HEK293T (cell line): ENCODE data around the gene PYGM.

Source experiments
- CTCF ChIA-PET: fragments of 350-600 bp; formaldehyde crosslinking; extraction: SDS; loops from one replicate; lab custom pipeline; 2021; ENCODE audit warnings: antibody characterized with exemption, inconsistent platforms; lab: Yijun Ruan, JAX
- POLR2A ChIA-PET: fragments of 350-600 bp; formaldehyde crosslinking; extraction: SDS; loops from one replicate; lab custom pipeline; 2020; ENCODE audit warnings: antibody characterized with exemption, inconsistent platforms; lab: Yijun Ruan, JAX
- DNase-seq: peaks from one replicate; pipeline ENCODE4 v3.0.0; 2012; ENCODE audit warnings: mixed read lengths; ENCODE audit errors: extremely low spot score
- ARNT ChIP-seq: fragments of 450-650 bp; IDR thresholded peaks from 2 replicates; pipeline ENCODE4 v1.6.1; 2017; ENCODE audit warnings: mild to moderate bottlenecking
- BHLHE40 ChIP-seq: fragments of 450-650 bp; IDR thresholded peaks from 2 replicates; pipeline ENCODE4 v1.6.1; 2016; ENCODE audit warnings: mild to moderate bottlenecking, moderate library complexity, borderline replicate concordance
- CTBP1 ChIP-seq: fragments of 450-650 bp; IDR thresholded peaks from 2 replicates; pipeline ENCODE4 v1.6.1; 2016; ENCODE audit warnings: borderline replicate concordance
- ELF4 ChIP-seq: fragments of 450-650 bp; IDR thresholded peaks from 2 replicates; pipeline ENCODE4 v1.6.1; 2017; ENCODE audit warnings: antibody characterized with exemption
- FOXA1 ChIP-seq: fragments of 450-650 bp; IDR thresholded peaks from 2 replicates; pipeline ENCODE4 v1.6.1; 2016; ENCODE audit warnings: mild to moderate bottlenecking
- FOXK2 ChIP-seq: fragments of 450-650 bp; IDR thresholded peaks from 2 replicates; pipeline ENCODE4 v1.6.1; 2016; ENCODE audit warnings: mild to moderate bottlenecking
- FOXM1 ChIP-seq: fragments of 450-650 bp; IDR thresholded peaks from 2 replicates; pipeline ENCODE4 v1.6.1; 2017; ENCODE audit warnings: mild to moderate bottlenecking, borderline replicate concordance
- HDGF ChIP-seq: fragments of 450-650 bp; IDR thresholded peaks from 2 replicates; pipeline ENCODE4 v1.6.1; 2017; ENCODE audit warnings: antibody characterized with exemption, borderline replicate concordance
- L3MBTL2 ChIP-seq: fragments of 450-650 bp; conservative IDR thresholded peaks from 2 replicates; pipeline ENCODE4 v1.6.1; 2016; ENCODE audit warnings: mild to moderate bottlenecking
- LEF1 ChIP-seq: fragments of 450-650 bp; IDR thresholded peaks from 2 replicates; pipeline ENCODE4 v1.6.1; 2017; ENCODE audit warnings: mild to moderate bottlenecking, borderline replicate concordance
- NFRKB ChIP-seq: fragments of 450-650 bp; IDR thresholded peaks from 2 replicates; pipeline ENCODE4 v1.6.1; 2016; ENCODE audit warnings: mild to moderate bottlenecking, moderate library complexity
- SP1 ChIP-seq: fragments of 450-650 bp; IDR thresholded peaks from 2 replicates; pipeline ENCODE4 v1.6.1; 2017
- SUZ12 ChIP-seq: fragments of 450-650 bp; IDR thresholded peaks from 2 replicates; pipeline ENCODE4 v1.6.1; 2016; ENCODE audit warnings: mild to moderate bottlenecking
- TARDBP ChIP-seq: fragments of 450-650 bp; IDR thresholded peaks from 2 replicates; pipeline ENCODE4 v1.6.1; 2016
- ZNF384 ChIP-seq: fragments of 450-650 bp; IDR thresholded peaks from 2 replicates; pipeline ENCODE4 v1.6.1; 2016
- TF ChIP-seq, protein P1 (sequence below): fragments of 450-650 bp; IDR thresholded peaks from 2 replicates; pipeline ENCODE4 v1.6.1; 2016

Gene PYGM

DNA sequence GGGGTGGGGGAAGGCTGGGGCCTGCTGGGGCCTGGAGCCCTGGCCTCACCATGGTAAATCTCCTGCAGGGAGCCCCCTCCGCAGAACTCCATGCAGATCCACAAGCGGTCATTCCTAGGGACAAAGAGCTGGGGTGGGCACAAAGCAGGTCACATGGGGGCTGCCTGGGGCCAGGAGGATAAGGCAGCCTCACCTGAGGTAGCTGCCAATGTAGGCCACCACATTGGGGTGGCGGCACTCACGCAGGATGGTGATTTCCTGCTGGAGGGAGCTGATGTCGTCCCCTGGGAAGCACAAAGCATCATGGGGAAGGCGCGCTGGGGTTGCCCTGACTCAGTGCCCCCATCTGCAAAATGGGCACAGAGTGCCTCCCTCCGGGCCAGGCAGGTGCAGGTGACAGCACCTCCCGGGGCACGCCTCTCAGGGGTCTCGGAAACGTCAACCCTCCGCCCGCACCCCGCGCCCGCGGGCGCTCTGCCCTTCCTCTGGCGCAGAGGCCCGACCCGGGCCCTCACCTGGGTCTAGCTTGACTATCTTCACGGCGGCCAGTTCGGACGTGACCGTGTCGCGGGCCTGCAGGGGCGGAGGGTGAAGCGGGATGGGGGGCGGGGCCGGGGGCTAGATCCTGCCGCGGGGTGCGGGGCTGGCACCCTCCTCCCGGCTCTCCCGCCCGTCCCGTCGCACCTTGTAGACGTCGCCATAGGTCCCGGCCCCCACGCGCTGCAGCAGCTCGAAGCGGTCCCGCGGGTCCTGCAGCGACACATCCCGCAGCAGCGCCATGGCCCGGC lies 42.8 kb upstream of the PYGM start:
- CTCF ChIA-PET = interaction anchor here (0.6 to 0.7 kb wide), 2 partner anchors 39 to 513 kb away, joined by 3 read pairs; no protein-coding TSS in a partner anchor
- POLR2A ChIA-PET = interaction anchor here (0.7 to 1.8 kb wide), 4 partner anchors 24 to 332 kb away, joined by 3 to 6 read pairs (median 3); partner anchors contain the start of genes SF1 and ZNHIT2
- peak; percentile 37 for DNase-seq
- TF ChIP-seq SUZ12 (no peak), L3MBTL2 (no peak), CTBP1 (no peak), ELF4 (no peak), ARNT (no peak), FOXM1 (no peak), HDGF (no peak), ZNF384 (no peak), LEF1 (no peak), BHLHE40 (no peak), SP1 (no peak), FOXK2 (no peak), NFRKB (no peak), TARDBP (no peak), FOXA1 (no peak)
- TF ChIP-seq, protein P1, sequence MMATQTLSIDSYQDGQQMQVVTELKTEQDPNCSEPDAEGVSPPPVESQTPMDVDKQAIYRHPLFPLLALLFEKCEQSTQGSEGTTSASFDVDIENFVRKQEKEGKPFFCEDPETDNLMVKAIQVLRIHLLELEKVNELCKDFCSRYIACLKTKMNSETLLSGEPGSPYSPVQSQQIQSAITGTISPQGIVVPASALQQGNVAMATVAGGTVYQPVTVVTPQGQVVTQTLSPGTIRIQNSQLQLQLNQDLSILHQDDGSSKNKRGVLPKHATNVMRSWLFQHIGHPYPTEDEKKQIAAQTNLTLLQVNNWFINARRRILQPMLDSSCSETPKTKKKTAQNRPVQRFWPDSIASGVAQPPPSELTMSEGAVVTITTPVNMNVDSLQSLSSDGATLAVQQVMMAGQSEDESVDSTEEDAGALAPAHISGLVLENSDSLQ = no peak

- TF ChIP-seq, protein P1 = no peak
- TF ChIP-seq HDGF = no peak
- TF ChIP-seq NFRKB = no peak
- no peak for TF ChIP-seq FOXA1
- no peak for TF ChIP-seq ZNF384
- no peak for TF ChIP-seq TARDBP
- no peak for TF ChIP-seq FOXM1
- TF ChIP-seq FOXK2 = no peak
- TF ChIP-seq ELF4 = no peak
- no peak for TF ChIP-seq LEF1
- no peak for TF ChIP-seq SP1
- TF ChIP-seq L3MBTL2 = no peak
- no peak for TF ChIP-seq CTBP1
- TF ChIP-seq ARNT = no peak
- TF ChIP-seq SUZ12 = no peak
- no peak for TF ChIP-seq BHLHE40
- no peak for DNase-seq
- POLR2A ChIA-PET = interaction anchor here (1.8 to 2.5 kb wide), 2 partner anchors 23 kb away, joined by 6 to 17 read pairs; partner anchors contain the start of gene SF1
- CTCF ChIA-PET = no interaction called here
These were observed 42.0 kb upstream of the PYGM start for GRCh38 chr11:64801561-64802369.

GRCh38 chr11:64801158-64801464 lies 41.3 kb upstream of the PYGM start:
- POLR2A ChIA-PET = interaction anchor here (2.5 kb wide), 1 partner anchor 22 kb away, joined by 17 read pairs; the partner anchor contains the start of gene SF1
- DNase-seq = no peak

DNA sequence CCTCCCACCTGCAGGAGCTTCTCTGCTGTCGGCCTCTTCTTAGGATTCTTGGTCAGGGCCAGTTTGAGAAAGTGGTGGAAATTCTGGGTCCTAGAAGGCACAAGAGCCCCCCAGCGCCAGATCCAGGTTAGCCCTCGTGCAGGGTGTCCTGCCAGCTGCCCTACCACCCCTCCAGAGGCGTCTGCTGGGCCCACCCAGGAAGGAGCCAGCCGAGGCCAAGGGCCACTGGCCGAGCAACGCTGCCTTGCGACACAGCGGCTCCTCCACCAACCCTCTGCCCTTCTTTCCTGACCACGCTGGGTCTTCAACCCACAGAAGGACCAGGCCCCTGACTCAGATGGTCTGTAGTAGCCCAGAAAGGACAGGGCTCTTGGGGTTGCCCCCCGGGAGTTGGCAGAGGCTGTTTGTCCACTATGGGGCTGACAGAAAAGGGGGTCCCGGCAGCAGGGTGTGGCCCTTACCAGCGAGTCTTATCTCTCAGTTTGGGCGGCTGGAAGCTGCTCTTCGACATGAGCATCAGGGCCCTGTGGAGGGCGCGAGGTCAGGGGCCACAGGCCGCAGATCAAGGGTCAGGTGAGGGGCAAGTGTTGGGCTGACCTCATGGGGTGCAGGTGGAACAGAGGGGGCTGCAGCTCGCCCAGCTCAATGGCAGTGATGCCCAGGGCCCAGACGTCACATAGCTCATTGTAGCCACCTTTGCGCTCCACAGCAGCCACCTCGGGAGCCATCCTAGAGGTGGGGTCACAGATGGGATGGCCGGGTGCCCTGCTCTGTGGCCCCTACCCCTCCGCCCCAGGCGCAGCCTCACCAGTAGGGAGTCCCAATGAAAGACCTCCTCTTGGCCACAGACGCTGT lies 40.8 kb upstream of the PYGM start:
- POLR2A ChIA-PET = interaction anchor here (0.9 to 2.5 kb wide), 2 partner anchors 10 to 22 kb away, joined by 3 to 17 read pairs; partner anchors contain the start of genes MEN1 and SF1
- CTCF ChIA-PET = no interaction called here
- no peak for TF ChIP-seq LEF1
- DNase-seq = no peak

More at GRCh38 chr11:64801158-64801464, 41.3 kb upstream of the PYGM start:
- TF ChIP-seq SUZ12 (no peak), CTBP1 (no peak), NFRKB (no peak), L3MBTL2 (no peak), HDGF (no peak), ZNF384 (no peak), ARNT (no peak), SP1 (no peak)
- TF ChIP-seq, protein P1 = no peak
- CTCF ChIA-PET = no interaction called here

- ChIA-PET CTCF (no interaction called here), POLR2A (interaction anchor here (0.6 to 2.5 kb wide), 4 partner anchors 11 to 66 kb away, joined by 3 to 17 read pairs (median 3); partner anchors contain the start of genes MEN1 and SF1)
- no peak for TF ChIP-seq HDGF
- TF ChIP-seq TARDBP = no peak
- no peak for TF ChIP-seq NFRKB
- no peak for TF ChIP-seq ELF4
- TF ChIP-seq L3MBTL2 = no peak
- no peak for TF ChIP-seq FOXK2
- no peak for TF ChIP-seq FOXA1
- TF ChIP-seq SP1 = no peak
- TF ChIP-seq, protein P1 = no peak
- TF ChIP-seq CTBP1 = no peak
- no peak for TF ChIP-seq SUZ12
- no peak for DNase-seq
These were observed 40.0 kb upstream of the PYGM start for GRCh38 chr11:64799623-64800302.
